Spleen (tissue), 7 donors: ENCODE data around the gene HOXA13.

Experiments used
- POLR2A ChIP-seq, 3 donors: fragments of 450-650 bp; IDR thresholded peaks; one replicate each; pipeline ENCODE4 v1.5.1; 2017; ENCODE audit warnings: antibody characterized with exemption in 3 of 3, mild to moderate bottlenecking in 1 of 3
- TF ChIP-seq, protein P1 (sequence below), 11 experiments: fragments of 200-600 bp in 7 of 11; fragments of 450-650 bp in 4 of 11; sonication (generic) in 4 of 11; IDR thresholded peaks in 8 of 11; conservative IDR thresholded peaks in 3 of 11; 1 replicate in 7 of 11; 2 replicates in 4 of 11; pipeline versions ENCODE4 v1.4.0 to v1.8.0; 2016 to 2021; ENCODE audit warnings: antibody characterized with exemption in 11 of 11, inconsistent platforms in 4 of 11, mild to moderate bottlenecking in 1 of 11
- donor health status: DM: no; HTN: no; CAD: no; lungs with moderate emphysema.
- donor health status: DM: no; HTN: no; CAD: no.
- donor health status: DM: no; HTN: no; CAD: no.

GRCh38 chr7:27240015-27240731, 40.3 kb upstream of the HOXA13 start:
- TF ChIP-seq, protein P1, sequence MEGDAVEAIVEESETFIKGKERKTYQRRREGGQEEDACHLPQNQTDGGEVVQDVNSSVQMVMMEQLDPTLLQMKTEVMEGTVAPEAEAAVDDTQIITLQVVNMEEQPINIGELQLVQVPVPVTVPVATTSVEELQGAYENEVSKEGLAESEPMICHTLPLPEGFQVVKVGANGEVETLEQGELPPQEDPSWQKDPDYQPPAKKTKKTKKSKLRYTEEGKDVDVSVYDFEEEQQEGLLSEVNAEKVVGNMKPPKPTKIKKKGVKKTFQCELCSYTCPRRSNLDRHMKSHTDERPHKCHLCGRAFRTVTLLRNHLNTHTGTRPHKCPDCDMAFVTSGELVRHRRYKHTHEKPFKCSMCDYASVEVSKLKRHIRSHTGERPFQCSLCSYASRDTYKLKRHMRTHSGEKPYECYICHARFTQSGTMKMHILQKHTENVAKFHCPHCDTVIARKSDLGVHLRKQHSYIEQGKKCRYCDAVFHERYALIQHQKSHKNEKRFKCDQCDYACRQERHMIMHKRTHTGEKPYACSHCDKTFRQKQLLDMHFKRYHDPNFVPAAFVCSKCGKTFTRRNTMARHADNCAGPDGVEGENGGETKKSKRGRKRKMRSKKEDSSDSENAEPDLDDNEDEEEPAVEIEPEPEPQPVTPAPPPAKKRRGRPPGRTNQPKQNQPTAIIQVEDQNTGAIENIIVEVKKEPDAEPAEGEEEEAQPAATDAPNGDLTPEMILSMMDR (IDR thresholded peaks at IDR 0.05 in 8 of 11, conservative IDR thresholded peaks at IDR 0.05 in 3 of 11): no peak
- TF ChIP-seq POLR2A (IDR thresholded peaks at IDR 0.05): no peak
